Loucy (cell line): ENCODE results near the gene RASSF4.

Source experiments
- H2AFZ ChIP-seq: fragments of 200-600 bp; sonication (generic); 2 replicates; pipeline ENCODE4 v1.6.0; 2016; ENCODE audit warnings: antibody characterized with exemption, mild to moderate bottlenecking, low read length, moderate library complexity
- H3F3A ChIP-seq: fragments of 200-600 bp; 2 replicates; pipeline ENCODE4 v1.6.0; 2016; ENCODE audit warnings: antibody characterized with exemption, low read depth, mild to moderate bottlenecking
- H3K27me3 ChIP-seq: fragments of 200-600 bp; sonication (generic); 2 replicates; pipeline ENCODE4 v1.6.1; 2014; ENCODE audit warnings: low read length, mild to moderate bottlenecking; ENCODE audit not compliant: insufficient read depth, poor library complexity, severe bottlenecking
- H3K36me3 ChIP-seq: fragments of 200-600 bp; sonication (generic); 2 replicates; pipeline ENCODE4 v1.6.1; 2016; ENCODE audit warnings: low read length; ENCODE audit not compliant: insufficient read depth
- H3K4me1 ChIP-seq: fragments of 200-600 bp; sonication (generic); 2 replicates; pipeline ENCODE4 v1.5.1; 2014; ENCODE audit warnings: low read length, mild to moderate bottlenecking; ENCODE audit not compliant: insufficient read depth, poor library complexity, severe bottlenecking
- H3K4me2 ChIP-seq: fragments of 200-600 bp; sonication (generic); 2 replicates; pipeline ENCODE4 v1.6.0; 2014; ENCODE audit warnings: antibody characterized with exemption, low read length, low read depth, mild to moderate bottlenecking; ENCODE audit not compliant: poor library complexity, severe bottlenecking
- H3K4me3 ChIP-seq: fragments of 200-600 bp; sonication (generic); 2 replicates; pipeline ENCODE4 v1.5.1; 2014; ENCODE audit warnings: low read length, mild to moderate bottlenecking, mixed read lengths; ENCODE audit not compliant: poor library complexity, severe bottlenecking
- H3K79me2 ChIP-seq: fragments of 200-600 bp; sonication (generic); 2 replicates; pipeline ENCODE4 v1.6.1; 2014; ENCODE audit warnings: low read length; ENCODE audit not compliant: insufficient read depth
- H3K9ac ChIP-seq: fragments of 200-600 bp; sonication (generic); 2 replicates; pipeline ENCODE4 v1.6.0; 2014; ENCODE audit warnings: mild to moderate bottlenecking, low read depth, low read length, moderate library complexity; ENCODE audit not compliant: poor library complexity, severe bottlenecking
- H3K9me2 ChIP-seq: fragments of 200-600 bp; sonication (generic); replicated peaks from 2 replicates; pipeline ENCODE4 v1.6.1; 2016; ENCODE audit warnings: low read depth, low read length, mixed read lengths
- H3K9me3 ChIP-seq: fragments of 200-600 bp; sonication (generic); 2 replicates; pipeline ENCODE4 v1.6.1; 2014; ENCODE audit warnings: mild to moderate bottlenecking, antibody characterized with exemption, low read length, low read depth; ENCODE audit not compliant: insufficient read depth
- H4K20me1 ChIP-seq: fragments of 200-600 bp; sonication (generic); 2 replicates; pipeline ENCODE4 v1.6.0; 2014; ENCODE audit warnings: antibody characterized with exemption, low read length, mild to moderate bottlenecking; ENCODE audit not compliant: insufficient read depth, poor library complexity, severe bottlenecking
- EZH2phosphoT487 ChIP-seq: fragments of 200-600 bp; IDR thresholded peaks from 2 replicates; pipeline ENCODE4 v1.6.1; 2018; ENCODE audit warnings: antibody characterized with exemption, mild to moderate bottlenecking, moderate library complexity, borderline replicate concordance
- TF ChIP-seq, protein P1 (sequence below): fragments of 200-600 bp; sonication (generic); conservative IDR thresholded peaks from 2 replicates; pipeline ENCODE4 v1.5.1; 2014; ENCODE audit warnings: mild to moderate bottlenecking, antibody characterized with exemption, low read length

RASSF4 gene

DNA sequence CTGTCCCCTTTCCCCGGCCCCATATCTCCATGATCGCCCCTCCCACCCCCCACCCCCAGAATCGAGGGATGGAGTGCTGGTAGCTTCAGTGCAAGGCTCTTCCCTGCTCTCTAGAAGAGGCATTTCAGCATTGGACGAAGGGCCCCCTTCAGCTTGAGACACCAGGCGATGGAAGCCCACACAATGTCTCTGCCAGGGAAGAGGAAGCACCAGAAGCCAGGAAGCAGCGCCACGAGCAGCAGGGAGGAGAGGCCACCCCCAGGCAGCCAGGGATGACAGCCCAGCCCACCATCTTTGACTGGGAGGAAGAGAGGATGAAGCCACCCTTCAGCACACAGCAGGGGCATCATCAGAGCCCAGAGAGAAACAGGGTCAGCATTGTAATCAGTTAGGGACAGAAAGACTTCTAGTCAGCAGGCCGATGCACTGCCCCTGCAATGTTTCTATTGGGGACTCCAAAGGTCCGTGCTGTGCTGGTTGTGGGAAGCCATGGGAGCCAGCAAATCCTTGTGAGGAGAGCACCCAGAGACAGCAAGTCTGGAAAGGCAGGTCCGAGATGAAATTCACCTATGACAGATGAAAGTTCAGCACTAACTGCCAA lies 32.8 kb upstream of the RASSF4 start:
- H3K27me3 ChIP-seq, result no peaks in the 10 kb centered on the region
- no peaks in the 10 kb centered on the region for H3K9me3 ChIP-seq
- no peaks in the 10 kb centered on the region for H3K9me2 ChIP-seq
- no peak overlapping the region for H3K4me3 ChIP-seq
- H3K79me2 ChIP-seq, result no peaks in the 10 kb centered on the region
- no peaks in the 10 kb centered on the region for H3F3A ChIP-seq
- no peak overlapping the region for H2AFZ ChIP-seq
- H3K4me2 ChIP-seq, result no peak overlapping the region
- H3K4me1 ChIP-seq, result peaks cover 5% of the 10 kb centered on the region
- H3K36me3 ChIP-seq, result no peaks in the 10 kb centered on the region
- TF ChIP-seq, protein P1, sequence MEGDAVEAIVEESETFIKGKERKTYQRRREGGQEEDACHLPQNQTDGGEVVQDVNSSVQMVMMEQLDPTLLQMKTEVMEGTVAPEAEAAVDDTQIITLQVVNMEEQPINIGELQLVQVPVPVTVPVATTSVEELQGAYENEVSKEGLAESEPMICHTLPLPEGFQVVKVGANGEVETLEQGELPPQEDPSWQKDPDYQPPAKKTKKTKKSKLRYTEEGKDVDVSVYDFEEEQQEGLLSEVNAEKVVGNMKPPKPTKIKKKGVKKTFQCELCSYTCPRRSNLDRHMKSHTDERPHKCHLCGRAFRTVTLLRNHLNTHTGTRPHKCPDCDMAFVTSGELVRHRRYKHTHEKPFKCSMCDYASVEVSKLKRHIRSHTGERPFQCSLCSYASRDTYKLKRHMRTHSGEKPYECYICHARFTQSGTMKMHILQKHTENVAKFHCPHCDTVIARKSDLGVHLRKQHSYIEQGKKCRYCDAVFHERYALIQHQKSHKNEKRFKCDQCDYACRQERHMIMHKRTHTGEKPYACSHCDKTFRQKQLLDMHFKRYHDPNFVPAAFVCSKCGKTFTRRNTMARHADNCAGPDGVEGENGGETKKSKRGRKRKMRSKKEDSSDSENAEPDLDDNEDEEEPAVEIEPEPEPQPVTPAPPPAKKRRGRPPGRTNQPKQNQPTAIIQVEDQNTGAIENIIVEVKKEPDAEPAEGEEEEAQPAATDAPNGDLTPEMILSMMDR, result no peak
- TF ChIP-seq EZH2phosphoT487, result no peak
- no peak overlapping the region for H3K9ac ChIP-seq
- H4K20me1 ChIP-seq, result no peaks in the 10 kb centered on the region

DNA sequence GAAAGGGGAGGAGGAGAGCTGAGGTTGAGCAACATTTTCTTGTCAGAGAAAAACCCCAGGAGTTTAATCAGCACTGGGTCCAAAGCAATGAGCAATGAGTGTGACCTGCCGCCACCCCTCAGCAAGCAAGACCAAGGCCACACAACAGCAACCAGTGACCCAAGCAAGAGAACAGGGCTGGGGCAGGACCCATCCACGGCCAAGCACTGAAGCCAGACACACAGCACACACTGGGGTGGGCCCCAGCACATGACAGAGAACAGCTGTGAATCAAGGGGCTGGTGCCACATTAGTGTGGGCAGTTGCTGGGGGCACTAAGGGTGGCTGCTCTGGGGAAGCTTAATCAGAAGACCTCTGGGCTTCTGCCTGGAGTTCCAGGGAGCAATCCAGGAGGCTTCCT lies 32.2 kb upstream of the RASSF4 start:
- no peaks in the 10 kb centered on the region for H3K9me2 ChIP-seq
- TF ChIP-seq, protein P1, result no peak
- no peak for TF ChIP-seq EZH2phosphoT487
- no peaks in the 10 kb centered on the region for H4K20me1 ChIP-seq
- H3K4me3 ChIP-seq, result no peak overlapping the region
- H3K79me2 ChIP-seq, result no peaks in the 10 kb centered on the region
- H3K9me3 ChIP-seq, result no peaks in the 10 kb centered on the region
- H3K36me3 ChIP-seq, result no peaks in the 10 kb centered on the region
- no peak overlapping the region for H3K4me2 ChIP-seq
- H2AFZ ChIP-seq, result no peak overlapping the region
- H3F3A ChIP-seq, result no peaks in the 10 kb centered on the region
- H3K9ac ChIP-seq, result no peak overlapping the region
- no peaks in the 10 kb centered on the region for H3K27me3 ChIP-seq
- peaks cover 5% of the 10 kb centered on the region for H3K4me1 ChIP-seq

DNA sequence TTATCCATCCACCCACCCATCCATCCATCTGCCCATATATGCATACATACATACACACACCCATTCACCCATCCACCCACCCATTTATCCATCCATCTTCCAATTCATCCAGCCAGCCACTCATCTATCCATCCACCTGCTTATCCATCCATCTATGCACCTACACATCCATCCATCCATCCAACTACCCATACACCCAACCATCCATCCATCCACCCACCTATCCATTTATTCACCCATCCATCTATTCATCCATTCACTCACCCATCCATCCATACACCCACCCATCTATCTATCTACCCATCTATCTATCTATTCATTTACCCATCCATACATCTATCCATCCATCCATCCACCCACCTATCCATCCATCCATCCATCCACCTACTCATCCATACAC lies 31.1 kb upstream of the RASSF4 start:
- Histone ChIP-seq H3K9me3 (no peaks in the 10 kb centered on the region), H3K9ac (no peak overlapping the region), H3K4me1 (peaks cover 12% of the 10 kb centered on the region)

More for the DNA sequence above, 31.1 kb upstream of the RASSF4 start:
- no peak overlapping the region for H3K4me2 ChIP-seq
- no peaks in the 10 kb centered on the region for H3F3A ChIP-seq
- H4K20me1 ChIP-seq, result no peaks in the 10 kb centered on the region
- H3K36me3 ChIP-seq, result no peaks in the 10 kb centered on the region
- no peaks in the 10 kb centered on the region for H3K79me2 ChIP-seq
- no peak overlapping the region for H3K4me3 ChIP-seq
- no peaks in the 10 kb centered on the region for H3K9me2 ChIP-seq
- no peaks in the 10 kb centered on the region for H3K27me3 ChIP-seq
- no peak overlapping the region for H2AFZ ChIP-seq
- TF ChIP-seq EZH2phosphoT487, result no peak
- TF ChIP-seq, protein P1, result no peak
